Loucy (cell line): ENCODE data around the gene PELI2.

Source experiments
- H2AFZ ChIP-seq: fragments of 200-600 bp; sonication (generic); 2 replicates; pipeline ENCODE4 v1.6.0; 2016; ENCODE audit warnings: antibody characterized with exemption, mild to moderate bottlenecking, low read length, moderate library complexity
- H3F3A ChIP-seq: fragments of 200-600 bp; 2 replicates; pipeline ENCODE4 v1.6.0; 2016; ENCODE audit warnings: antibody characterized with exemption, low read depth, mild to moderate bottlenecking
- H3K27me3 ChIP-seq: fragments of 200-600 bp; sonication (generic); 2 replicates; pipeline ENCODE4 v1.6.1; 2014; ENCODE audit warnings: low read length, mild to moderate bottlenecking; ENCODE audit not compliant: insufficient read depth, poor library complexity, severe bottlenecking
- H3K36me3 ChIP-seq: fragments of 200-600 bp; sonication (generic); 2 replicates; pipeline ENCODE4 v1.6.1; 2016; ENCODE audit warnings: low read length; ENCODE audit not compliant: insufficient read depth
- H3K4me1 ChIP-seq: fragments of 200-600 bp; sonication (generic); 2 replicates; pipeline ENCODE4 v1.5.1; 2014; ENCODE audit warnings: low read length, mild to moderate bottlenecking; ENCODE audit not compliant: insufficient read depth, poor library complexity, severe bottlenecking
- H3K4me2 ChIP-seq: fragments of 200-600 bp; sonication (generic); 2 replicates; pipeline ENCODE4 v1.6.0; 2014; ENCODE audit warnings: antibody characterized with exemption, low read length, low read depth, mild to moderate bottlenecking; ENCODE audit not compliant: poor library complexity, severe bottlenecking
- H3K4me3 ChIP-seq: fragments of 200-600 bp; sonication (generic); 2 replicates; pipeline ENCODE4 v1.5.1; 2014; ENCODE audit warnings: low read length, mild to moderate bottlenecking, mixed read lengths; ENCODE audit not compliant: poor library complexity, severe bottlenecking
- H3K79me2 ChIP-seq: fragments of 200-600 bp; sonication (generic); 2 replicates; pipeline ENCODE4 v1.6.1; 2014; ENCODE audit warnings: low read length; ENCODE audit not compliant: insufficient read depth
- H3K9ac ChIP-seq: fragments of 200-600 bp; sonication (generic); 2 replicates; pipeline ENCODE4 v1.6.0; 2014; ENCODE audit warnings: mild to moderate bottlenecking, low read depth, low read length, moderate library complexity; ENCODE audit not compliant: poor library complexity, severe bottlenecking
- H3K9me2 ChIP-seq: fragments of 200-600 bp; sonication (generic); replicated peaks from 2 replicates; pipeline ENCODE4 v1.6.1; 2016; ENCODE audit warnings: low read depth, low read length, mixed read lengths
- H3K9me3 ChIP-seq: fragments of 200-600 bp; sonication (generic); 2 replicates; pipeline ENCODE4 v1.6.1; 2014; ENCODE audit warnings: mild to moderate bottlenecking, antibody characterized with exemption, low read length, low read depth; ENCODE audit not compliant: insufficient read depth
- H4K20me1 ChIP-seq: fragments of 200-600 bp; sonication (generic); 2 replicates; pipeline ENCODE4 v1.6.0; 2014; ENCODE audit warnings: antibody characterized with exemption, low read length, mild to moderate bottlenecking; ENCODE audit not compliant: insufficient read depth, poor library complexity, severe bottlenecking
- EZH2phosphoT487 ChIP-seq: fragments of 200-600 bp; IDR thresholded peaks from 2 replicates; pipeline ENCODE4 v1.6.1; 2018; ENCODE audit warnings: antibody characterized with exemption, mild to moderate bottlenecking, moderate library complexity, borderline replicate concordance
- TF ChIP-seq, protein P1 (sequence below): fragments of 200-600 bp; sonication (generic); conservative IDR thresholded peaks from 2 replicates; pipeline ENCODE4 v1.5.1; 2014; ENCODE audit warnings: mild to moderate bottlenecking, antibody characterized with exemption, low read length

The PELI2 gene

GRCh38 chr14:56324856-56325699 is 206.9 kb downstream of the PELI2 start:
- no peak overlapping the region for H2AFZ ChIP-seq
- TF ChIP-seq EZH2phosphoT487, result no peak
- TF ChIP-seq, protein P1, sequence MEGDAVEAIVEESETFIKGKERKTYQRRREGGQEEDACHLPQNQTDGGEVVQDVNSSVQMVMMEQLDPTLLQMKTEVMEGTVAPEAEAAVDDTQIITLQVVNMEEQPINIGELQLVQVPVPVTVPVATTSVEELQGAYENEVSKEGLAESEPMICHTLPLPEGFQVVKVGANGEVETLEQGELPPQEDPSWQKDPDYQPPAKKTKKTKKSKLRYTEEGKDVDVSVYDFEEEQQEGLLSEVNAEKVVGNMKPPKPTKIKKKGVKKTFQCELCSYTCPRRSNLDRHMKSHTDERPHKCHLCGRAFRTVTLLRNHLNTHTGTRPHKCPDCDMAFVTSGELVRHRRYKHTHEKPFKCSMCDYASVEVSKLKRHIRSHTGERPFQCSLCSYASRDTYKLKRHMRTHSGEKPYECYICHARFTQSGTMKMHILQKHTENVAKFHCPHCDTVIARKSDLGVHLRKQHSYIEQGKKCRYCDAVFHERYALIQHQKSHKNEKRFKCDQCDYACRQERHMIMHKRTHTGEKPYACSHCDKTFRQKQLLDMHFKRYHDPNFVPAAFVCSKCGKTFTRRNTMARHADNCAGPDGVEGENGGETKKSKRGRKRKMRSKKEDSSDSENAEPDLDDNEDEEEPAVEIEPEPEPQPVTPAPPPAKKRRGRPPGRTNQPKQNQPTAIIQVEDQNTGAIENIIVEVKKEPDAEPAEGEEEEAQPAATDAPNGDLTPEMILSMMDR, result no peak
- no peaks in the 10 kb centered on the region for H3K79me2 ChIP-seq
- no peaks in the 10 kb centered on the region for H3K9me2 ChIP-seq
- no peaks in the 10 kb centered on the region for H3F3A ChIP-seq
- no peaks in the 10 kb centered on the region for H3K27me3 ChIP-seq
- H3K4me3 ChIP-seq, result no peak overlapping the region
- H4K20me1 ChIP-seq, result no peaks in the 10 kb centered on the region
- no peaks in the 10 kb centered on the region for H3K9me3 ChIP-seq
- H3K36me3 ChIP-seq, result no peaks in the 10 kb centered on the region
- H3K9ac ChIP-seq, result no peak overlapping the region
- H3K4me2 ChIP-seq, result no peak overlapping the region
- H3K4me1 ChIP-seq, result peaks cover 28% of the 10 kb centered on the region

GRCh38 chr14:56328021-56328420 is 209.8 kb downstream of the PELI2 start:
- Histone ChIP-seq H3F3A (no peaks in the 10 kb centered on the region), H3K4me3 (no peak overlapping the region), H3K36me3 (no peaks in the 10 kb centered on the region), H3K79me2 (no peaks in the 10 kb centered on the region), H3K27me3 (no peaks in the 10 kb centered on the region), H3K9me2 (no peaks in the 10 kb centered on the region), H3K4me2 (peak overlapping the region; percentile 2), H3K9ac (no peak overlapping the region), H3K4me1 (peaks cover 46% of the 10 kb centered on the region), H3K9me3 (no peaks in the 10 kb centered on the region), H4K20me1 (no peaks in the 10 kb centered on the region), H2AFZ (no peak overlapping the region)
- TF ChIP-seq, protein P1, result no peak
- no peak for TF ChIP-seq EZH2phosphoT487

- no peak for TF ChIP-seq EZH2phosphoT487
- TF ChIP-seq, protein P1, result no peak
- H3K9ac ChIP-seq, result peak overlapping the region; percentile 3
- no peaks in the 10 kb centered on the region for H4K20me1 ChIP-seq
- no peaks in the 10 kb centered on the region for H3K9me3 ChIP-seq
- no peaks in the 10 kb centered on the region for H3K36me3 ChIP-seq
- no peaks in the 10 kb centered on the region for H3K9me2 ChIP-seq
- H3K79me2 ChIP-seq, result no peaks in the 10 kb centered on the region
- H3K4me1 ChIP-seq, result peaks cover 59% of the 10 kb centered on the region
- no peak overlapping the region for H3K4me2 ChIP-seq
- no peaks in the 10 kb centered on the region; the same call in 1 of the 2 replicates for H3F3A ChIP-seq
- no peaks in the 10 kb centered on the region for H3K27me3 ChIP-seq
- H2AFZ ChIP-seq, result no peak overlapping the region
- no peak overlapping the region for H3K4me3 ChIP-seq
Measured at GRCh38 chr14:56331592-56332216, 213.5 kb downstream of the PELI2 start.
